Hypothalamus (tissue), 51 donors: ENCODE data around the gene DGKH.

Experiments
- DNase-seq, 51 donors: peaks; one replicate each; lab custom pipeline; 2025; lab: John Stamatoyannopoulos, UW

DGKH gene, protein sequence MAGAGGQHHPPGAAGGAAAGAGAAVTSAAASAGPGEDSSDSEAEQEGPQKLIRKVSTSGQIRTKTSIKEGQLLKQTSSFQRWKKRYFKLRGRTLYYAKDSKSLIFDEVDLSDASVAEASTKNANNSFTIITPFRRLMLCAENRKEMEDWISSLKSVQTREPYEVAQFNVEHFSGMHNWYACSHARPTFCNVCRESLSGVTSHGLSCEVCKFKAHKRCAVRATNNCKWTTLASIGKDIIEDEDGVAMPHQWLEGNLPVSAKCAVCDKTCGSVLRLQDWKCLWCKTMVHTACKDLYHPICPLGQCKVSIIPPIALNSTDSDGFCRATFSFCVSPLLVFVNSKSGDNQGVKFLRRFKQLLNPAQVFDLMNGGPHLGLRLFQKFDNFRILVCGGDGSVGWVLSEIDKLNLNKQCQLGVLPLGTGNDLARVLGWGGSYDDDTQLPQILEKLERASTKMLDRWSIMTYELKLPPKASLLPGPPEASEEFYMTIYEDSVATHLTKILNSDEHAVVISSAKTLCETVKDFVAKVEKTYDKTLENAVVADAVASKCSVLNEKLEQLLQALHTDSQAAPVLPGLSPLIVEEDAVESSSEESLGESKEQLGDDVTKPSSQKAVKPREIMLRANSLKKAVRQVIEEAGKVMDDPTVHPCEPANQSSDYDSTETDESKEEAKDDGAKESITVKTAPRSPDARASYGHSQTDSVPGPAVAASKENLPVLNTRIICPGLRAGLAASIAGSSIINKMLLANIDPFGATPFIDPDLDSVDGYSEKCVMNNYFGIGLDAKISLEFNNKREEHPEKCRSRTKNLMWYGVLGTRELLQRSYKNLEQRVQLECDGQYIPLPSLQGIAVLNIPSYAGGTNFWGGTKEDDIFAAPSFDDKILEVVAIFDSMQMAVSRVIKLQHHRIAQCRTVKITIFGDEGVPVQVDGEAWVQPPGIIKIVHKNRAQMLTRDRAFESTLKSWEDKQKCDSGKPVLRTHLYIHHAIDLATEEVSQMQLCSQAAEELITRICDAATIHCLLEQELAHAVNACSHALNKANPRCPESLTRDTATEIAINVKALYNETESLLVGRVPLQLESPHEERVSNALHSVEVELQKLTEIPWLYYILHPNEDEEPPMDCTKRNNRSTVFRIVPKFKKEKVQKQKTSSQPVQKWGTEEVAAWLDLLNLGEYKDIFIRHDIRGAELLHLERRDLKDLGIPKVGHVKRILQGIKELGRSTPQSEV

DNA sequence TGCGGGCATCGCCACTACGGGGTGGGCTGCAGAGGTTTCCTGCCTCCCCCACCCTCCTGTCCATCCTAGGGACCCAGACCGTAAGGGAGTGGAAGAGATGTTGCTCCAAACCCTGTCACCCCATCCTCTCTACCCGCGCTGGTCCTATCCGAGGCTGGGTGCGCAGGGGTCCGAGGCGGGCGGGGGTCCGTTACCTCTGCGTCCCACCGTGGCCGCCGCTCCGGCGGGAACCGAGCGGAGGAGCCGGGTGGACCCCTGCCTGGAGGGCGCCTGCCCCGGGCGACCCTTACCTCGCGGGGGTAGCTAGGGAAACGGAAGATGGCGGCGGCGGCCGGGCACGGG, at the start of gene DGKH:
Gene DGKH (plus strand): TSS at position 307 of the 342 bp plus-strand sequence. CDS start 126 bp downstream, outside the sequence.
- DNase-seq, result peak in 6 of 51 donors; percentile 26 to 50 (median 31)

GRCh38 chr13:42000846-42001245, 47.6 kb upstream of the DGKH start:
- no peak for DNase-seq

DNA sequence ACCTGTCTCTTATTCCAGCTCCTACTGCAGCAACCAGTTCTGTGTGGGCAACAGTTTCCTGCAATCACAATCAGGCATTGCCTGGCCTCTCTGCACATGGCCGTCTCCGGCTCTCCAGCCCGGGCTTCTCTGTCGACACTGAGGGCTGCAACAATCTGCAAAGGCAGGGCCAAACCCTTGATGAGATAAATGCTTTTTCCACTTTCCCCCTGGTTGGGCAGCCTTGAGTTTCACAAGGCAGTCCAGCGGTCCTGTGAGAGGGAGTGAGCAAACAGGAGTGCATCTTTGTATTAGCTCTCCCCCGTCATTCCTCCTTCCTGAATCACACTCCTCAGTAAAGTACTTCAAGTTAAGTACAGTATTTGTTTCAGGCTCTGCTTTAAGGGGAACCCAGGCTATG, 46.9 kb upstream of the DGKH start:
- DNase-seq, result no peak

GRCh38 chr13:42002066-42002465, 46.4 kb upstream of the DGKH start:
- DNase-seq, result no peak

GRCh38 chr13:42007844-42008243, 40.6 kb upstream of the DGKH start:
- DNase-seq, result no peak

- DNase-seq, result no peak
Observed at GRCh38 chr13:42009057-42009456, 39.4 kb upstream of the DGKH start.

- no peak for DNase-seq
Observed at GRCh38 chr13:42011601-42012350, 36.7 kb upstream of the DGKH start.

GRCh38 chr13:42014119-42014518, 34.3 kb upstream of the DGKH start:
- DNase-seq, result no peak

- no peak for DNase-seq
Observed at GRCh38 chr13:42017264-42017663, 31.2 kb upstream of the DGKH start.

GRCh38 chr13:42021851-42022250, 26.6 kb upstream of the DGKH start:
- DNase-seq, result no peak

- no peak for DNase-seq
Observed at GRCh38 chr13:42022336-42022735, 26.1 kb upstream of the DGKH start.

DNA sequence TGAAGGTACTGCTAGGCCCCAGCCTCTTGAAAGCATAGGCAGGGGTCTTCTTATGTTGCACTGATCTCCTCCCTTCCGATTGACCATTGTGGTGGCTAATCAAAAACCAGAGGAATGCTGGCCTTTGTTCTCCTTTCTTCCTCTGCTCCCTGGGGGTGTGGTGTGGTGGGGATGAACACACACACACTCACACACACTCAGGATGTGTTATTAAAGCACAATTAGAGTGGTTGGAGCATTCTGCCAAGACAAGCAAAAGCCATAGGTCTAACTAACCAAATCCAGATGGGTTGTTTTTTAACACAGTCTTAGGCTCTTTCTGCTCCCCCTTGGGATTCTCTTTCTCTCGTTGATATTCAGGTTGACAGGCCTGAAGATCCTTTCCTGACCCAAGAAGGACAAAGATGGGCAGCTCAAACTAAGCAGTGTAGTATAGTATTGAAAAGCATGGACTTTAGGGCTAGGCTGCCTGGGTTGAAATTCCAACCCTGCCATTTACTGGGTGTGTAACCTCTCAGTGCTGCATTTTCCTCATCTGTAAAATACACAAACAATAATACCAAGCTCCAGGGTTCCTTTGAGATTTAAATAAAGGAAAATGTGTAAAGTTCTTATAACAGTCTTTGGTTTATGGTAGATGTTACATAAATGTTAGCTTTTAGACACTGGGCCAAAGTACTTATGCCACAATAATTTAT, 25.5 kb upstream of the DGKH start:
- DNase-seq, result no peak

GRCh38 chr13:42027286-42027685, 21.2 kb upstream of the DGKH start:
- DNase-seq, result no peak

DNA sequence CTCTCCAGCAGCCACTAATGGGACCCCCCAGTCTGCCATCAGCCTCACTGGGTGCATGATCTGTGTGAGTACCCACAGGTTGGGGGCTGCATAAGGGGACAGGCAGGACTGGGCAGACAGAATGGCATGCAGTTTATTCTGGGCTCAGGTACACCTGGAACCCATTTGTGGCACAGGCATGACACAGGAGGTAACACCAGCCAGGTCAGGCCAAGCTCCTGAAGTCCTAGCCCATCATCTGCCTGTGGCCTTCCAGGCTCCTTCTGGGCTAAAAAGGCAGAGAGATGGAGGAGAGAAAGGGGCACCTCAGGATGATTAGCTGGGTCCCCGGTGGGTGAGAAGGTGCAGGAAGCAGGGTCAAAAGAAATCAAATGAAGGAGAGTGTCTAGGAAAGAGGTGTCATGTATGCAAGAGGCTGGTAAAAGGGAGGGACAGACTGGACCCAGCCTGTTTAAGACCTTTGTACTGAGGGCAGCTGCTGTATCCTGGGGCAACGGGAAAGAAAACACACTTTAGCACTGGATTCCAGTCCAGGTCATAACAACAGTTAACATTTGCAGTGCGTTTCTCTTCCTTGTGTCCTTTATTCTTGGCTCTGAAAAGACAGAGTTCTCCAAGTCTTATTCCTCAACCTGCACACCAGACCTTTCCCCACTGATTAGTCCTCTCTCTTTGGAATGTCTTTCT, 20.2 kb upstream of the DGKH start:
- no peak for DNase-seq

DNA sequence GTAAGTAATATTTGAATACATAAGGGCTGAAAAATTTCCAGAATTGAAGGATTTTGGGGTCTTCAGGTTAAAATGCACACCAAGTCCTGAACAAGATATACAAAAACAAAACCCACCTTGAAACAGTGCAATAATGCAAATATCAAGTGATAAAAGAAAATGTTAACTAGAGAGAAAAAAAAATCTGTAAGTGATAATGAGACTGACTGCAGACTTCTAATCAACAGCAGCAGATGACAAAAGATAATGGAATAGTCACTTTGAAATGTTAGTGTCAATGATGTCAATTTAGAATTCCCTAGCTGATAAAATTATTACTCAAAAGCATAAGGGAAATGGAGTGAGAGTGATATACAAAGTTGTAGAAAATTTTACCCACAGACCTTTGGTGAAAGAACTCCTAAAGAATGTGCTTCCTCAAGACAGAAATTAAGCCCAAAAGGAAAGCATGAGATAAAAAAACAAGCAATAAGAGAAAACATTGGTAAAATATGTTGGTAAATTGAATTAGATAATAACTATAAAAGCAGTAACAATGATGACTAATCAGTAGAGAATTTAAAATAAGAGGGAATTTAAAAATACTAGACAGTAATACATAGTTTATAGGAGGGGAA, 12.4 kb upstream of the DGKH start:
- no peak for DNase-seq

DNA sequence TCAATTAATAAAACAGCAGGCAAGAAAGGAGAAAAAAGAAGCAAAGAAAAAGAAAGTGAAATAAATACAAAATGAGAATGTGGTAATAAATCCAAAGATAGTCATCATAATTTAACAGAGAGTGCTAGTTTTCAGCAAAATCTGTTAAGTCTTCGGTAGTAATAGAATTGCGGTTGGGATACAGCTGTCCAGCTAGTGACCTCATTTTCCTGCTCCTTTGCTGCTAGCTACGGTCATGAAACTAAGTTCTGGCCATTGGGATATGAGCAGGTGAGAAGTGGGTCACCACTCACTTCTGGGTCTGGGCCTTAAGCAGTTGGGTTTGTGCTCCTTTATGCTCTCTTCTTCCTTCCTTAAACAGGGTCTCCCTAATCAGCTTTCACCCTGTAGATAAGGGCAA, 11.7 kb upstream of the DGKH start:
- DNase-seq, result no peak

DNA sequence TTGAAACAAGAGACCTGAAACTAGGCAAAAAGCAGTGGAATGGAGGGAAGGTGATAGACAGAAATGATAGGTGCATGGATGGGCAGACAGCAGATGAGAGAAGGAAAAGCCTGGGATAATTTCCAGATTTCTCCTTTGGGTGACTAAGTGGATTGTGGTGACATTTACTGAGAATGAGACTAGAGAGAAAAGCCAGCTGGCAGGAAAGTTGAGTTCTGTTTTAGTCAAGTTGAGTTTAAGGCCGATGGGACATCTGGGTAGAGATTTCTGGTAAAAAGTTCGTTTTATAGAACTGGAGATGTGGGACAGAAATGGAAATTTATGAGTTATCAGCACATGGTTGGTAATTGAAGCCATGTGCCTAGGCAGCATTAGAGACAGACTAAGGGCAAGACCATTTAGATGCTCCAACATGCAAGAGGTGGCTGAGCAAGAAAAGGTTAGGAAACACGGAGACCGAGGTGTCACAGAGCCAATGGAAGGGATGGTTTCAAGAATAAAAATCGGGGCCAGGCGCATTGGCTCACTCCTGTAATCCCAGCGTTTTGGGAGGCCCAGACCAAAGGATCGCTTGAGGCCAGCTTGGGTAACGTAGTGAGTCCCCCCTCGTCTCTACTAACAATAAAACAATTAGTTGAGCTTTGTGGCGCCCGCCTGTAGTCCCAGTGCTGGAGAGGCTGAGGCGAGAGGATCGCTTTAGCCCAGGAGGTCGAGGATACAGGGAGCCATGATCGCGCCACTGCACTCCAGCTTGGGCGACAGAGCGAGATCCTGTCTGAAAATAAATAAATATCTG, 9.6 kb upstream of the DGKH start:
- peak in 1 of 51 donors; percentile 3 for DNase-seq

DNA sequence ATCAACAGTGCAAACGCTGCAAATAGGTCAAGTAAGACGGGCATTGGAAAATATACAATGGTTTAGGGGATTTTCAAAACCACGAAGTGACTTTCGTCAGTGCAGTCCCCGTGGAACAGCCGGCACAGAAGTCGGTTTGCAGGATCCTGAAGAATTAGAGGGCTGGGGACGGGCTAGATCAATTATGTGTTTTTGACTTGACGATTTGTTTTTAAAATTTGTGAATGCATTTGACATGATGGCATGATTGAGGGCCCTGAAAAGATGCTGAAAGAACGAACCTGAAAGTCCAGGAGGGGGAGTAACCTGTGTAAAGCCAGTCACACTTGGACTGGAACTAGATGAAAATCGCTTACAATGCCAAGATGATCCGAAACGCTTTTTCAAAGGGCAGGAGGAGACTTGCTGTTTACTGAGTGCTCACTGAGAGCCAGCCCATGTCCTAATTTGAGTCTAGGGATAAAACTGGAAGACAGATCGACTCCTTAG, 8.9 kb upstream of the DGKH start:
- peak in 2 of 51 donors; percentile 7 to 15 for DNase-seq
